BE2C (cell line): ENCODE measurements around the gene MYO7B.
A peak's percentile ranks its signal among the peaks of the same experiment; 100 is the strongest.

Source experiments
- DNase-seq: peaks from one replicate; pipeline ENCODE4 v3.0.0-alpha.2; 2020
- H3K27me3 ChIP-seq: fragments of 250-450 bp; sonication (Bioruptor Pico); 2 replicates; pipeline ENCODE4 v1.5.1; 2020; ENCODE audit warnings: mild to moderate bottlenecking
- H3K36me3 ChIP-seq: fragments of 250-450 bp; sonication (Bioruptor Pico); 2 replicates; pipeline ENCODE4 v1.5.1; 2020; ENCODE audit warnings: mild to moderate bottlenecking
- H3K4me1 ChIP-seq: fragments of 250-450 bp; sonication (Bioruptor Pico); 2 replicates; pipeline ENCODE4 v1.5.1; 2020
- H3K4me3 ChIP-seq: 2 replicates; pipeline ENCODE4 v1.5.1; 2011; ENCODE audit warnings: low read depth, low read length
- H3K9me3 ChIP-seq: fragments of 250-450 bp; sonication (Bioruptor Pico); 2 replicates; pipeline ENCODE4 v1.5.1; 2020
- CTCF ChIP-seq: IDR thresholded peaks from 2 replicates; pipeline ENCODE4 v1.5.1; 2012; ENCODE audit warnings: mild to moderate bottlenecking, low read depth, low read length

MYO7B gene

GRCh38 chr2:127638361-127639110 is 103.1 kb downstream of the MYO7B start:
- Histone ChIP-seq H3K4me3 (no peak overlapping the region), H3K4me1 (peaks cover 6% of the 10 kb centered on the region), H3K9me3 (no peaks in the 10 kb centered on the region), H3K27me3 (no peaks in the 10 kb centered on the region), H3K36me3 (no peaks in the 10 kb centered on the region)
- DNase-seq, result no peak
- TF ChIP-seq CTCF, result no peak

GRCh38 chr2:127639111-127639474 is 103.6 kb downstream of the MYO7B start:
- Histone ChIP-seq H3K27me3 (no peaks in the 10 kb centered on the region), H3K9me3 (no peaks in the 10 kb centered on the region), H3K36me3 (no peaks in the 10 kb centered on the region), H3K4me3 (no peak overlapping the region), H3K4me1 (peaks cover 6% of the 10 kb centered on the region)
- no peak for TF ChIP-seq CTCF
- DNase-seq, result no peak

GRCh38 chr2:127640082-127641072 is 104.9 kb downstream of the MYO7B start:
- Histone ChIP-seq H3K4me1 (peaks cover 6% of the 10 kb centered on the region), H3K9me3 (no peaks in the 10 kb centered on the region), H3K4me3 (no peak overlapping the region), H3K36me3 (no peaks in the 10 kb centered on the region), H3K27me3 (no peaks in the 10 kb centered on the region)
- DNase-seq, result peak; percentile 71
- TF ChIP-seq CTCF, result peak; percentile 36

- Histone ChIP-seq H3K9me3 (no peaks in the 10 kb centered on the region), H3K27me3 (no peaks in the 10 kb centered on the region), H3K4me1 (peaks cover 6% of the 10 kb centered on the region), H3K36me3 (no peaks in the 10 kb centered on the region), H3K4me3 (no peak overlapping the region)
- TF ChIP-seq CTCF, result no peak
- DNase-seq, result no peak
These were observed 105.7 kb downstream of the MYO7B start for GRCh38 chr2:127641133-127641532.

- no peak for TF ChIP-seq CTCF
- Histone ChIP-seq H3K9me3 (no peaks in the 10 kb centered on the region), H3K27me3 (no peaks in the 10 kb centered on the region), H3K4me3 (no peak overlapping the region), H3K4me1 (peaks cover 6% of the 10 kb centered on the region), H3K36me3 (no peaks in the 10 kb centered on the region)
- DNase-seq, result no peak
These were observed 106.5 kb downstream of the MYO7B start for GRCh38 chr2:127641846-127642507.
